SK-N-SH (cell line): ENCODE measurements around the gene S100Z. TPM values are rescaled to one million over a fixed set of nuclear protein-coding genes. Genes with fewer than 3 reads are reported as not detected.
"Not testable (repeated sequence)": the region's sequence is repeated elsewhere in the genome, so short reads cannot be mapped to it uniquely, and the experiment has no call there.

ENCODE experiments used
- CTCF ChIA-PET: fragments of 300-600, 350-600 bp; formaldehyde crosslinking; extraction: SDS; loops from one replicate; lab custom pipeline; 2021; lab: Yijun Ruan, JAX
- POLR2A ChIA-PET: fragments of 350-600 bp; sonication (Branson Sonifier 250); formaldehyde crosslinking; extraction: SDS; loops from one replicate; lab custom pipeline; 2020; ENCODE audit warnings: antibody characterized with exemption, inconsistent platforms; lab: Yijun Ruan, JAX
- DNase-seq: peaks from one replicate; pipeline ENCODE4 v3.0.0; 2012
- H2AFZ ChIP-seq: fragments of 200-600 bp; sonication (generic); 2 replicates; pipeline ENCODE4 v1.8.1; 2016; ENCODE audit warnings: antibody characterized with exemption, mild to moderate bottlenecking, low read depth
- H3F3A ChIP-seq: fragments of 200-600 bp; sonication (generic); replicated peaks from 2 replicates; pipeline ENCODE3; 2016; ENCODE audit warnings: antibody characterized with exemption, mild to moderate bottlenecking; ENCODE audit not compliant: insufficient read depth
- H3K27ac ChIP-seq, 2 experiments: fragments of 200-500 bp in 1 of 2; fragments of 200-600 bp in 1 of 2; sonication (Bioruptor generic) in 1 of 2; sonication (generic), shearing (Covaris generic) in 1 of 2; 2 replicates each; pipeline versions ENCODE4 v1.5.1 to v1.6.1; 2014 to 2016; ENCODE audit warnings: low read depth in 2 of 2, inconsistent platforms in 1 of 2, low read length in 1 of 2, mild to moderate bottlenecking in 1 of 2, mixed read lengths in 1 of 2
- H3K27me3 ChIP-seq: fragments of 200-600 bp; sonication (generic), shearing (Covaris generic); 2 replicates; pipeline ENCODE4 v1.6.1; 2016; ENCODE audit warnings: mixed run types; ENCODE audit not compliant: insufficient read depth
- H3K36me3 ChIP-seq, 2 experiments: fragments of 200-500 bp in 1 of 2; fragments of 200-600 bp in 1 of 2; sonication (Bioruptor generic) in 1 of 2; sonication (generic) in 1 of 2; replicated peaks in 1 of 2; 2 replicates each; pipeline versions ENCODE3 to v1.5.1; 2014 to 2016; ENCODE audit warnings: low read length in 1 of 2, mild to moderate bottlenecking in 1 of 2; ENCODE audit not compliant: insufficient read depth in 2 of 2, control insufficient read depth in 1 of 2
- H3K4me1 ChIP-seq, 2 experiments: fragments of 200-500 bp in 1 of 2; fragments of 200-600 bp in 1 of 2; sonication (Bioruptor generic) in 1 of 2; sonication (generic), shearing (Covaris generic) in 1 of 2; 2 replicates each; pipeline versions ENCODE4 v1.5.1 to v1.6.1; 2014 to 2016; ENCODE audit warnings: low read depth in 1 of 2, low read length in 1 of 2, mixed run types in 1 of 2; ENCODE audit not compliant: insufficient read depth in 2 of 2, control insufficient read depth in 1 of 2
- H3K4me2 ChIP-seq: fragments of 200-600 bp; sonication (generic), shearing (Covaris generic); 2 replicates; pipeline ENCODE4 v1.6.1; 2017; ENCODE audit warnings: mixed run types
- H3K4me3 ChIP-seq, 2 experiments: fragments of 200-500 bp in 1 of 2; fragments of 200-600 bp in 1 of 2; sonication (Bioruptor generic) in 1 of 2; sonication (generic), shearing (Covaris generic) in 1 of 2; 2 replicates each; pipeline versions ENCODE4 v1.5.1 to v1.8.1; 2014 to 2016; ENCODE audit warnings: low read depth in 2 of 2, inconsistent platforms in 1 of 2, low read length in 1 of 2, mild to moderate bottlenecking in 1 of 2, mixed read lengths in 1 of 2, moderate library complexity in 1 of 2
- H3K79me2 ChIP-seq: fragments of 200-600 bp; sonication (generic); 2 replicates; pipeline ENCODE4 v1.8.1; 2017; ENCODE audit warnings: mild to moderate bottlenecking; ENCODE audit not compliant: insufficient read depth
- H3K9ac ChIP-seq: fragments of 200-600 bp; sonication (generic); 2 replicates; pipeline ENCODE4 v1.6.1; 2017; ENCODE audit warnings: mixed run types
- H3K9me2 ChIP-seq: fragments of 200-600 bp; sonication (generic); 2 replicates; pipeline ENCODE4 v1.6.1; 2017; ENCODE audit warnings: mixed run types
- H3K9me3 ChIP-seq: fragments of 200-600 bp; sonication (generic); 2 replicates; pipeline ENCODE4 v1.6.1; 2017; ENCODE audit warnings: mixed run types, mild to moderate bottlenecking, moderate library complexity
- H4K20me1 ChIP-seq: fragments of 200-600 bp; sonication (generic); 2 replicates; pipeline ENCODE4 v1.6.1; 2017; ENCODE audit warnings: mild to moderate bottlenecking, mixed run types; ENCODE audit not compliant: insufficient read depth
- EP300 ChIP-seq, 2 experiments: IDR thresholded peaks; 2 replicates each; pipeline versions ENCODE4 v1.4.0 to v1.6.1; 2012; ENCODE audit warnings: borderline replicate concordance in 1 of 2, low read depth in 1 of 2, low read length in 1 of 2
- FOXJ3 ChIP-seq: sonication (generic); formaldehyde crosslinking; IDR thresholded peaks from 2 replicates; pipeline ENCODE4 v1.5.1; 2020; ENCODE audit warnings: mild to moderate bottlenecking, missing genetic modification reagents
- GATA2 ChIP-seq: sonication (generic); formaldehyde crosslinking; IDR thresholded peaks from 2 replicates; pipeline ENCODE4 v1.5.0; 2020; ENCODE audit warnings: mild to moderate bottlenecking, missing genetic modification reagents
- RAD21 ChIP-seq: IDR thresholded peaks from 2 replicates; pipeline ENCODE4 v1.6.1; 2012; ENCODE audit warnings: mild to moderate bottlenecking, low read length
- TCF12 ChIP-seq: IDR thresholded peaks from 2 replicates; pipeline ENCODE4 v1.4.0; 2012
- WGBS: methylation state at CpG from one replicate; pipeline ENCODE4 v1.1.6; 2017; ENCODE audit warnings: low lambda C conversion rate; 5-methylcytosine and 5-hydroxymethylcytosine counted together
- polyA plus RNA-seq, 3 experiments: library from polyadenylated mRNA; depleted of rRNA; stranded (reverse); fragments of >200 nt; gene quantifications; 2 replicates each; pipeline ENCODE4 v1.2.3, GENCODE V29; 2012
- TF ChIP-seq, protein P1 (sequence below): fragments of 150-350 bp; IDR thresholded peaks from 2 replicates; pipeline ENCODE4 v1.6.1; 2016; ENCODE audit warnings: mild to moderate bottlenecking, low read depth, low read length
- TF ChIP-seq, protein P2 (sequence below): IDR thresholded peaks from 2 replicates; pipeline ENCODE4 v1.6.1; 2012; ENCODE audit warnings: mild to moderate bottlenecking, low read depth, low read length, moderate library complexity

S100Z gene
- polyA plus RNA-seq, 1 of the 3 experiments (the other 2 are of a cell fraction): not detected

DNA sequence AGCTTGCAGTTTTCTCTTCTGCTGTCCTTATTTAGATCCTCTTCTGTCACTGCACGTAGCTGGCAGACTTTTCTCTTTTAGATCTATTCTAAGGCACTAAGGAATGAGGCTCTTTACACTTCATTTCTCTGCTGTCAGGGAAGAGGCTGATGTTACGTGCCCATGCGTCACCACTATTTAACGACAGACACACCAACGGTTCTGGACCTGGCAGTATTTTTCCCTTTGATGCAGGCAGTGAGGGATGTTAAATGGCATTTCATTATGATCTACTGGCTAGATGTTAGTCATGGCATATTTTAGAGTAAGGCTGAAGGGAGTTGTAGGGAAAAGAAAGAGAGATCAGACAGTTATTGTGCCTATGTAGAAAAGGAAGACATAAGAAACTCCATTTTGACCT is 94.8 kb downstream of the S100Z start:
- no peaks in the 10 kb centered on the region for H4K20me1 ChIP-seq
- 71% methylated on average over 5 of the region's 5 CpGs for WGBS
- POLR2A ChIA-PET: no interaction called here
- no peak overlapping the region for H2AFZ ChIP-seq
- no peaks in the 10 kb centered on the region; a peak in 1 of 4 replicates for H3K4me1 ChIP-seq
- no peak overlapping the region for H3K4me2 ChIP-seq
- no peaks in the 10 kb centered on the region for H3K79me2 ChIP-seq
- no peaks in the 10 kb centered on the region for H3K9me2 ChIP-seq
- H3K9me3 ChIP-seq: no peaks in the 10 kb centered on the region
- no peak overlapping the region for H3K27ac ChIP-seq
- H3K4me3 ChIP-seq: no peak overlapping the region
- TF ChIP-seq EP300 (IDR thresholded peaks at IDR 0.05; ENCODE audit: borderline replicate concordance in 1 of 2, low read depth in 1 of 2, low read length in 1 of 2): no peak
- DNase-seq: no peak
- CTCF ChIA-PET: no interaction called here
- H3F3A ChIP-seq: no peaks in the 10 kb centered on the region
- no peaks in the 10 kb centered on the region for H3K36me3 ChIP-seq
- no peak overlapping the region for H3K9ac ChIP-seq
- H3K27me3 ChIP-seq: no peaks in the 10 kb centered on the region

DNA sequence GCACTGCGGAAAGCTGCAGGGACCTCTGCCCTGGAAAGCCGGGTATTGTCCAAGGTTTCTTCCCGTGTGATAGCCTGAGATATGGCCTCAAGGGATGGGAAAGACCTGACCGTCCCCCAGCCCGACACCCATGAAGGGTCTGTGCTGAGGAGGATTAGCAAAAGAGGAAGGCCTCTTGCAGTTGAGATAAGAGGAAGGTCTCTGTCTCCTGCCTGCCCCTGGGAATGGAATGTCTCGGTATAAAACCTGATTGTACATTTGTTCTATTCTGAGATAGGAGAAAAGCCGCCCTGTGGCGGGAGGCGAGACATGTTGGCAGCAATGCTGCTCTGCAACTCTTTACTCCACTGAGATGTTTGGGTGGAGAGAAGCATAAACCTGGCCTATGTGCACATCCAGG is 95.4 kb downstream of the S100Z start:
- H3K79me2 ChIP-seq, H3K9ac ChIP-seq, H3K9me3 ChIP-seq, H3K27me3 ChIP-seq, H2AFZ ChIP-seq, H3F3A ChIP-seq, H3K4me3 ChIP-seq, H3K27ac ChIP-seq, H3K4me1 ChIP-seq, H3K4me2 ChIP-seq, CTCF ChIA-PET, H4K20me1 ChIP-seq, H3K9me2 ChIP-seq, DNase-seq, H3K36me3 ChIP-seq, POLR2A ChIA-PET: not testable (repeated sequence)
- WGBS: 69% methylated on average over 9 of the region's 9 CpGs

DNA sequence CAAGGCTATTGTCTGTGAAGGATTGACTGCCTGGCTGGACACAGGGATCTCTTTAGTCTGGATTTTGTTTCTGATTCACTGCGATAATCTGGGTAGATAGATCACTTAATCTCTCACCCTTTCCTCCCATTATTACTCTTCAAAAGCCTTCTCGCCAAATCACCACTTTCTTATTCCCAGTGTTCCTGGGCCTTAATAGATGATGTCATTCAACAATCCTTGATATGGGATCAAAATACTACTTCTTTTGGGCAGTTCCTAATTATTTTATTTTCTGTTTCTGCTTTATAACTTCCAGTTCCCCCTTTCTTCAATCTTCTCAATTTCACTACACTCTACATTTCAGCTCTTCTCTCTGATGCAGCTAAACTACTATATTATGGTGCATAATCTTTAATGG is 96.3 kb downstream of the S100Z start:
- no peak for TF ChIP-seq GATA2
- TF ChIP-seq RAD21: no peak
- TF ChIP-seq, protein P1, sequence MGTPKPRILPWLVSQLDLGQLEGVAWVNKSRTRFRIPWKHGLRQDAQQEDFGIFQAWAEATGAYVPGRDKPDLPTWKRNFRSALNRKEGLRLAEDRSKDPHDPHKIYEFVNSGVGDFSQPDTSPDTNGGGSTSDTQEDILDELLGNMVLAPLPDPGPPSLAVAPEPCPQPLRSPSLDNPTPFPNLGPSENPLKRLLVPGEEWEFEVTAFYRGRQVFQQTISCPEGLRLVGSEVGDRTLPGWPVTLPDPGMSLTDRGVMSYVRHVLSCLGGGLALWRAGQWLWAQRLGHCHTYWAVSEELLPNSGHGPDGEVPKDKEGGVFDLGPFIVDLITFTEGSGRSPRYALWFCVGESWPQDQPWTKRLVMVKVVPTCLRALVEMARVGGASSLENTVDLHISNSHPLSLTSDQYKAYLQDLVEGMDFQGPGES: no peak
- TF ChIP-seq FOXJ3 (CRISPR knock-in tag): no peak
- TF ChIP-seq TCF12: no peak
- TF ChIP-seq, protein P2, sequence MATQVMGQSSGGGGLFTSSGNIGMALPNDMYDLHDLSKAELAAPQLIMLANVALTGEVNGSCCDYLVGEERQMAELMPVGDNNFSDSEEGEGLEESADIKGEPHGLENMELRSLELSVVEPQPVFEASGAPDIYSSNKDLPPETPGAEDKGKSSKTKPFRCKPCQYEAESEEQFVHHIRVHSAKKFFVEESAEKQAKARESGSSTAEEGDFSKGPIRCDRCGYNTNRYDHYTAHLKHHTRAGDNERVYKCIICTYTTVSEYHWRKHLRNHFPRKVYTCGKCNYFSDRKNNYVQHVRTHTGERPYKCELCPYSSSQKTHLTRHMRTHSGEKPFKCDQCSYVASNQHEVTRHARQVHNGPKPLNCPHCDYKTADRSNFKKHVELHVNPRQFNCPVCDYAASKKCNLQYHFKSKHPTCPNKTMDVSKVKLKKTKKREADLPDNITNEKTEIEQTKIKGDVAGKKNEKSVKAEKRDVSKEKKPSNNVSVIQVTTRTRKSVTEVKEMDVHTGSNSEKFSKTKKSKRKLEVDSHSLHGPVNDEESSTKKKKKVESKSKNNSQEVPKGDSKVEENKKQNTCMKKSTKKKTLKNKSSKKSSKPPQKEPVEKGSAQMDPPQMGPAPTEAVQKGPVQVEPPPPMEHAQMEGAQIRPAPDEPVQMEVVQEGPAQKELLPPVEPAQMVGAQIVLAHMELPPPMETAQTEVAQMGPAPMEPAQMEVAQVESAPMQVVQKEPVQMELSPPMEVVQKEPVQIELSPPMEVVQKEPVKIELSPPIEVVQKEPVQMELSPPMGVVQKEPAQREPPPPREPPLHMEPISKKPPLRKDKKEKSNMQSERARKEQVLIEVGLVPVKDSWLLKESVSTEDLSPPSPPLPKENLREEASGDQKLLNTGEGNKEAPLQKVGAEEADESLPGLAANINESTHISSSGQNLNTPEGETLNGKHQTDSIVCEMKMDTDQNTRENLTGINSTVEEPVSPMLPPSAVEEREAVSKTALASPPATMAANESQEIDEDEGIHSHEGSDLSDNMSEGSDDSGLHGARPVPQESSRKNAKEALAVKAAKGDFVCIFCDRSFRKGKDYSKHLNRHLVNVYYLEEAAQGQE: no peak
- H3K9me2 ChIP-seq: no peaks in the 10 kb centered on the region
- POLR2A ChIA-PET: no interaction called here
- H3K79me2 ChIP-seq: no peaks in the 10 kb centered on the region
- no peak overlapping the region for H3K27ac ChIP-seq
- no peaks in the 10 kb centered on the region for H3F3A ChIP-seq
- no peak overlapping the region for H3K4me2 ChIP-seq
- H3K4me1 ChIP-seq: no peaks in the 10 kb centered on the region; a peak in 1 of 4 replicates
- no peaks in the 10 kb centered on the region for H4K20me1 ChIP-seq
- no peak overlapping the region for H2AFZ ChIP-seq
- H3K9me3 ChIP-seq: no peaks in the 10 kb centered on the region
- 86% methylated on average over 2 of the region's 2 CpGs for WGBS
- no peaks in the 10 kb centered on the region for H3K36me3 ChIP-seq
- no peak for DNase-seq
- no peaks in the 10 kb centered on the region for H3K27me3 ChIP-seq
- CTCF ChIA-PET: no interaction called here
- no peak overlapping the region for H3K4me3 ChIP-seq
- H3K9ac ChIP-seq: no peak overlapping the region
